HFF-Myc (cell line): Measurements from ENCODE around the gene CLEC1A.

Experiments used
- DNase-seq: peaks from one replicate; pipeline ENCODE4 v3.0.0-alpha.2; 2011; ENCODE audit warnings: low read depth; ENCODE audit errors: extremely low read depth
- H3K4me3 ChIP-seq: replicated peaks from 2 replicates; pipeline ENCODE4 v1.5.1; 2011; ENCODE audit warnings: low read depth, mild to moderate bottlenecking, control low read depth, low read length
- CTCF ChIP-seq: IDR thresholded peaks from 2 replicates; pipeline ENCODE4 v1.5.1; 2012; ENCODE audit warnings: mild to moderate bottlenecking, low read depth, low read length, control low read depth; ENCODE audit errors: missing control alignments

The CLEC1A gene

GRCh38 chr12:10102322-10102721 is 3.5 kb upstream of the CLEC1A start:
- H3K4me3 ChIP-seq, result no peak overlapping the region
- no peak for TF ChIP-seq CTCF
- no peak for DNase-seq

- DNase-seq, result no peak
- H3K4me3 ChIP-seq, result no peak overlapping the region
- no peak for TF ChIP-seq CTCF
Observed at GRCh38 chr12:10101648-10102220, 2.9 kb upstream of the CLEC1A start.

GRCh38 chr12:10101042-10101579 is 2.3 kb upstream of the CLEC1A start:
- DNase-seq, result peak; percentile 92
- H3K4me3 ChIP-seq, result no peak overlapping the region
- TF ChIP-seq CTCF, result peak; percentile 18

- no peak for TF ChIP-seq CTCF
Observed at GRCh38 chr12:10097521-10097920, 1.3 kb downstream of the CLEC1A start.

GRCh38 chr12:10095971-10096370 is 2.8 kb downstream of the CLEC1A start:
- no peak for DNase-seq
- TF ChIP-seq CTCF, result no peak
- no peak overlapping the region for H3K4me3 ChIP-seq

More at GRCh38 chr12:10097521-10097920, 1.3 kb downstream of the CLEC1A start:
- DNase-seq, result peak; percentile 88
- peak overlapping the region; percentile 41; the same call in 1 of the 2 replicates for H3K4me3 ChIP-seq

- no peak for DNase-seq
- H3K4me3 ChIP-seq, result no peak overlapping the region
- TF ChIP-seq CTCF, result no peak
Observed at GRCh38 chr12:10094646-10095395, 4.0 kb downstream of the CLEC1A start.
